ENCODE measurements around the gene GPR35. TPM values are rescaled to one million over a fixed set of nuclear protein-coding genes. Genes with fewer than 3 reads are reported as not detected.
A peak's percentile ranks its signal among the peaks of the same experiment; 100 is the strongest.

GPR35 gene
- total RNA-seq, 1 donor from 2014 or later: 0.34 TPM

GRCh38 chr2:240579771-240580614 lies 45.3 kb upstream of the GPR35 start:
- peaks cover 4% of the 10 kb centered on the region for H3K36me3 Mint-ChIP-seq
- H3K27ac Mint-ChIP-seq: peak overlapping the region; percentile 5
- Histone ChIP-seq H3K4me3 (no peak overlapping the region), H3K27me3 (no peaks in the 10 kb centered on the region), H2AFZ (replicated peaks) (no peak overlapping the region), H3K27ac (no peak overlapping the region), H3K79me2 (ENCODE audit: low read depth) (peaks cover 37% of the 10 kb centered on the region), H3F3A (ENCODE audit: low read depth) (no peaks in the 10 kb centered on the region), H3K9me3 (ENCODE audit: low read depth) (no peaks in the 10 kb centered on the region), H3K9ac (no peak overlapping the region), H3K4me1 (peaks cover 4% of the 10 kb centered on the region), H3K4me2 (no peak overlapping the region), H3K36me3 (no peaks in the 10 kb centered on the region), H4K20me1 (ENCODE audit: low read depth) (peaks cover 44% of the 10 kb centered on the region)
- DNase-seq (ENCODE audit: low spot score): peak; percentile 52
- no peak overlapping the region for H3K4me3 Mint-ChIP-seq
- no peak for TF ChIP-seq EZH2phosphoT487 (IDR thresholded peaks at IDR 0.05)
- peak; percentile 37 for TF ChIP-seq CTCF (IDR thresholded peaks at IDR 0.05)
- no peaks in the 10 kb centered on the region for H3K9me3 Mint-ChIP-seq
- peaks cover 19% of the 10 kb centered on the region for H3K4me1 Mint-ChIP-seq
- H3K27me3 Mint-ChIP-seq (ENCODE audit: insufficient read depth, low read depth): no peaks in the 10 kb centered on the region

GRCh38 chr2:240581811-240582210 lies 43.5 kb upstream of the GPR35 start:
- Histone ChIP-seq H3K27ac (no peak overlapping the region), H3K36me3 (no peaks in the 10 kb centered on the region), H3K4me2 (no peak overlapping the region), H3K79me2 (ENCODE audit: low read depth) (peaks cover 49% of the 10 kb centered on the region), H3F3A (ENCODE audit: low read depth) (no peaks in the 10 kb centered on the region), H3K4me1 (peaks cover 9% of the 10 kb centered on the region), H3K27me3 (no peaks in the 10 kb centered on the region), H3K9ac (no peak overlapping the region), H3K4me3 (no peak overlapping the region), H4K20me1 (ENCODE audit: low read depth) (peaks cover 48% of the 10 kb centered on the region), H2AFZ (replicated peaks) (no peak overlapping the region), H3K9me3 (ENCODE audit: low read depth) (no peaks in the 10 kb centered on the region)
- Mint-ChIP-seq H3K36me3 (peaks cover 4% of the 10 kb centered on the region), H3K27ac (no peak overlapping the region), H3K27me3 (ENCODE audit: insufficient read depth, low read depth) (no peaks in the 10 kb centered on the region), H3K4me3 (no peak overlapping the region), H3K4me1 (peaks cover 24% of the 10 kb centered on the region), H3K9me3 (no peaks in the 10 kb centered on the region)
- DNase-seq (ENCODE audit: low spot score): no peak
- no peak for TF ChIP-seq CTCF (IDR thresholded peaks at IDR 0.05)
- TF ChIP-seq EZH2phosphoT487 (IDR thresholded peaks at IDR 0.05): no peak
- TF ChIP-seq EZH2 (IDR thresholded peaks at IDR 0.05): no peak

- Histone ChIP-seq H3K4me1 (peaks cover 15% of the 10 kb centered on the region), H3F3A (ENCODE audit: low read depth) (no peaks in the 10 kb centered on the region), H3K36me3 (no peaks in the 10 kb centered on the region), H2AFZ (replicated peaks) (no peak overlapping the region), H3K4me3 (no peak overlapping the region), H3K9me3 (ENCODE audit: low read depth) (no peaks in the 10 kb centered on the region), H4K20me1 (ENCODE audit: low read depth) (peaks cover 51% of the 10 kb centered on the region), H3K27ac (no peak overlapping the region), H3K4me2 (no peak overlapping the region), H3K27me3 (no peaks in the 10 kb centered on the region), H3K79me2 (ENCODE audit: low read depth) (peaks cover 59% of the 10 kb centered on the region), H3K9ac (no peak overlapping the region)
- H3K9me3 Mint-ChIP-seq: no peaks in the 10 kb centered on the region
- H3K27ac Mint-ChIP-seq: no peak overlapping the region
- H3K36me3 Mint-ChIP-seq: peaks cover 4% of the 10 kb centered on the region
- no peaks in the 10 kb centered on the region for H3K27me3 Mint-ChIP-seq (ENCODE audit: insufficient read depth, low read depth)
- H3K4me1 Mint-ChIP-seq: peaks cover 28% of the 10 kb centered on the region
- no peak overlapping the region for H3K4me3 Mint-ChIP-seq
- no peak for DNase-seq (ENCODE audit: low spot score)
- TF ChIP-seq EZH2 (IDR thresholded peaks at IDR 0.05) (no peak), CTCF (IDR thresholded peaks at IDR 0.05) (no peak), EZH2phosphoT487 (IDR thresholded peaks at IDR 0.05) (no peak)
Observed at GRCh38 chr2:240582781-240583180, 42.5 kb upstream of the GPR35 start.
